Measurements from ENCODE around the gene C1GALT1. TPM values are rescaled to one million over a fixed set of nuclear protein-coding genes. Genes with fewer than 3 reads are reported as not detected.

Gene C1GALT1
- total and polyA plus RNA-seq, 9 of the 15 experiments (the other 6 are each of a cell fraction or from before 2014, with no cell fraction given), result 5.0 to 33.2 (median 24.1) TPM

GRCh38 chr7:7180725-7181449 lies 1.5 kb upstream of the C1GALT1 start:
- H3K4me3 ChIP-seq, result peak overlapping the region; percentile 87
- peaks cover 7 to 18% of the 10 kb centered on the region in 2 experiments; a peak in 4 of 5 replicates for H3K4me1 ChIP-seq (replicated peaks in 1 of 2; ENCODE audit: control insufficient read depth in 2 of 2, insufficient read depth in 2 of 2, low read length in 2 of 2)
- DNase-seq (ENCODE audit: extremely low read depth in 1 of 4, low spot score in 3 of 4), result no peak
- FAIRE-seq, result no peak
- ChIA-PET POLR2A (interaction anchor here (0.8 to 1.5 kb wide), 4 partner anchors 10 to 86 kb away, joined by 3 to 7 read pairs (median 3); no protein-coding TSS in a partner anchor), CTCF (ENCODE audit: low intra/inter-chr PET ratio) (no interaction called here)
- 74% methylated on average over 8 of the region's 8 CpGs for WGBS (ENCODE audit: insufficient coverage, low coverage, missing lambda C conversion rate)
- peak overlapping the region; percentile 95 for H3K27ac ChIP-seq (ENCODE audit: extremely low read depth, low read depth, low read length)
- H4K20me1 ChIP-seq (replicated peaks; ENCODE audit: control insufficient read depth, insufficient read depth, low read length), result no peaks in the 10 kb centered on the region
- peak overlapping the region; percentile 95 for H3K4me2 ChIP-seq (ENCODE audit: insufficient read depth, low read length)
- intact Hi-C loops (cut with micrococcal nuclease) (loop anchor here (5.0 to 10.0 kb wide), 2 partner anchors 186 to 241 kb away; no protein-coding TSS in a partner anchor), in situ Hi-C loops (cut with MboI) (no loop called here)
- peaks cover 34% of the 10 kb centered on the region for H3K79me2 ChIP-seq (ENCODE audit: control insufficient read depth, insufficient read depth, low read length)
- ATAC-seq, result no peak
- H3K9me3 ChIP-seq (replicated peaks; ENCODE audit: control insufficient read depth, insufficient read depth, low read depth, low read length), result no peaks in the 10 kb centered on the region
- no TSS peak for BruUV-seq (replicated peaks)
- H3K9me1 ChIP-seq (ENCODE audit: control insufficient read depth, insufficient read depth, low read length), result no peaks in the 10 kb centered on the region
- H3K27me3 ChIP-seq (ENCODE audit: control insufficient read depth in 2 of 2, insufficient read depth in 2 of 2, low read length in 2 of 2), result no peaks in the 10 kb centered on the region
- TF ChIP-seq BCLAF1 (IDR thresholded peaks at IDR 0.05; ENCODE audit: borderline replicate concordance in 1 of 2, control insufficient read depth in 1 of 2, low read depth in 2 of 2, low read length in 1 of 2) (0 out of 4 replicates have a peak, but pooled peaks of 1 of the 2 experiments have one; percentile 26), ZNF384 (IDR thresholded peaks at IDR 0.05; ENCODE audit: low read depth, low read length) (peak; percentile 67), CC2D1A (IDR thresholded peaks at IDR 0.05) (no peak), MLLT1 (IDR thresholded peaks at IDR 0.05) (0 out of 4 replicates have a peak, but pooled peaks of 1 of the 2 experiments have one; percentile 41), CEBPB (tag; IDR thresholded peaks at IDR 0.05) (0 out of 2 replicates have a peak, but pooled peaks have one; percentile 7)
- peak overlapping the region; percentile 98 for H2AFZ ChIP-seq (ENCODE audit: low read depth, low read length)
- H3K36me3 ChIP-seq (ENCODE audit: control insufficient read depth, insufficient read depth, low read length), result peaks cover 7% of the 10 kb centered on the region; the same call in 2 of the 3 replicates
- peak overlapping the region in 1 of 2 experiments; percentile 92; a peak in 2 of 4 replicates for H3K9ac ChIP-seq (ENCODE audit: insufficient read depth in 1 of 2, low read depth in 2 of 2, low read length in 2 of 2)

Measured in K562 (cell line).